KMS-11 (cell line): ENCODE measurements around the gene MSI1.

ENCODE experiments used
- H2AFZ ChIP-seq: fragments of 200-600 bp; sonication (generic); 2 replicates; pipeline ENCODE4 v1.6.1; 2016; ENCODE audit warnings: antibody characterized with exemption, mixed run types, low read depth
- H3K27ac ChIP-seq: fragments of 200-600 bp; sonication (generic); 2 replicates; pipeline ENCODE4 v1.6.1; 2016; ENCODE audit warnings: mild to moderate bottlenecking, mixed run types
- H3K27me3 ChIP-seq: fragments of 200-600 bp; sonication (generic); 2 replicates; pipeline ENCODE4 v1.6.1; 2017; ENCODE audit warnings: mild to moderate bottlenecking, low read depth, mixed run types, moderate library complexity; ENCODE audit not compliant: insufficient read depth
- H3K36me3 ChIP-seq: fragments of 200-600 bp; sonication (generic); 2 replicates; pipeline ENCODE4 v1.6.1; 2017; ENCODE audit warnings: mild to moderate bottlenecking, mixed run types; ENCODE audit not compliant: insufficient read depth
- H3K4me1 ChIP-seq: fragments of 200-600 bp; sonication (generic); 2 replicates; pipeline ENCODE4 v1.6.1; 2016; ENCODE audit warnings: mild to moderate bottlenecking, low read depth, mixed run types; ENCODE audit not compliant: poor library complexity, severe bottlenecking
- H3K4me2 ChIP-seq: fragments of 200-600 bp; sonication (generic); 2 replicates; pipeline ENCODE4 v1.7.0; 2016; ENCODE audit warnings: mild to moderate bottlenecking, mixed run types
- H3K4me3 ChIP-seq: fragments of 200-600 bp; sonication (generic); IDR thresholded peaks from 2 replicates; pipeline ENCODE4 v1.6.1; 2017; ENCODE audit warnings: low read depth, low read length, mixed read lengths; ENCODE audit not compliant: insufficient read depth
- H3K79me2 ChIP-seq: fragments of 200-600 bp; sonication (generic); 2 replicates; pipeline ENCODE4 v1.6.1; 2016; ENCODE audit warnings: low read depth, mixed run types; ENCODE audit not compliant: insufficient read depth
- H3K9ac ChIP-seq: fragments of 200-600 bp; sonication (generic); 2 replicates; pipeline ENCODE4 v1.6.1; 2016; ENCODE audit warnings: mild to moderate bottlenecking, mixed run types
- H4K20me1 ChIP-seq: fragments of 200-600 bp; sonication (generic); 2 replicates; pipeline ENCODE4 v1.6.1; 2016; ENCODE audit warnings: mild to moderate bottlenecking, mixed run types; ENCODE audit not compliant: insufficient read depth
- TF ChIP-seq, protein P1 (sequence below): fragments of 200-600 bp; sonication (generic); conservative IDR thresholded peaks from 2 replicates; pipeline ENCODE4 v1.6.1; 2017; ENCODE audit warnings: low read depth, mild to moderate bottlenecking, antibody characterized with exemption, low read length, moderate library complexity, mixed read lengths

Gene MSI1

DNA sequence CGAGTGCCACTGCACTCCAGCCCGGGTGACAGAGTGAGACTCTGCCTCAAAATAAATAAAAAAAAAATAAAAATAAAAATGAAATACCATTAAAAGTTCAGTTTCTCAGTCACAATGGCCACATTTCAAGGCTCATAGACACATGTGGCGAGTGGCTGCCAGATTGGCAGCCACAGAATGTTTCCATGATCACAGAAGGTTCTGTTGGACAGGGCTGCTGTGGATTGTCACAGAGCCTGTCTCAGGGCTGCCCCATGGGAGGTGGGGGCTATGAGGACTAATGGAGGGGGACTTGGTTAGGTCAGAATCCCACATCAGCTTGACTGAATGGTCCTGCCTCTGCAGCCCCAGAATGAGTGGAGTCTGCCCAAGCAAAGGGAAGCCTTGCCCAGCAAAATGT, 37.6 kb downstream of the MSI1 start:
- Histone ChIP-seq H3K79me2 (no peaks in the 10 kb centered on the region), H3K27me3 (no peaks in the 10 kb centered on the region), H3K4me1 (no peaks in the 10 kb centered on the region), H3K4me2 (no peak overlapping the region), H3K9ac (no peak overlapping the region), H3K4me3 (no peak overlapping the region), H4K20me1 (no peaks in the 10 kb centered on the region), H3K36me3 (no peaks in the 10 kb centered on the region), H3K27ac (no peak overlapping the region), H2AFZ (no peak overlapping the region)
- TF ChIP-seq, protein P1, sequence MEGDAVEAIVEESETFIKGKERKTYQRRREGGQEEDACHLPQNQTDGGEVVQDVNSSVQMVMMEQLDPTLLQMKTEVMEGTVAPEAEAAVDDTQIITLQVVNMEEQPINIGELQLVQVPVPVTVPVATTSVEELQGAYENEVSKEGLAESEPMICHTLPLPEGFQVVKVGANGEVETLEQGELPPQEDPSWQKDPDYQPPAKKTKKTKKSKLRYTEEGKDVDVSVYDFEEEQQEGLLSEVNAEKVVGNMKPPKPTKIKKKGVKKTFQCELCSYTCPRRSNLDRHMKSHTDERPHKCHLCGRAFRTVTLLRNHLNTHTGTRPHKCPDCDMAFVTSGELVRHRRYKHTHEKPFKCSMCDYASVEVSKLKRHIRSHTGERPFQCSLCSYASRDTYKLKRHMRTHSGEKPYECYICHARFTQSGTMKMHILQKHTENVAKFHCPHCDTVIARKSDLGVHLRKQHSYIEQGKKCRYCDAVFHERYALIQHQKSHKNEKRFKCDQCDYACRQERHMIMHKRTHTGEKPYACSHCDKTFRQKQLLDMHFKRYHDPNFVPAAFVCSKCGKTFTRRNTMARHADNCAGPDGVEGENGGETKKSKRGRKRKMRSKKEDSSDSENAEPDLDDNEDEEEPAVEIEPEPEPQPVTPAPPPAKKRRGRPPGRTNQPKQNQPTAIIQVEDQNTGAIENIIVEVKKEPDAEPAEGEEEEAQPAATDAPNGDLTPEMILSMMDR: no peak

DNA sequence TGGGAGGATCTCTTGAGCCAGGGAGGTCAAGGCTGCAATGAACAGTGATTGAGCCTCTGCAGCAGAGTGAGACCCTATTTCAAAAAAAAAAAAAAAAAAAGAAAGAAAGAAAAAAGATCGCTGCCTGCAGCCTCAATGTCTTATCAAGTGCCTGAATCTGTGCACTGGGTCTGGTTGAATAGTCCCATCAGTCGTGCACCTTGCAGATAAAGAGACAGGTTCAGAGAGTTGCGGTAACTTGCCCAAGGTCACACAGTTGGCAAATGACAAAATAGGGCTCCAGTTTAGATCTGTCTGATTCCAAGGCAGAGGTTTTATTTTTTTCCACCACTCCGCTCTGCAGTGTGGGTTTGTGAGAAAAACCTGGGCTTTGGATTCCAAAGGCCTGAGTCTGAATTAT, 40.7 kb downstream of the MSI1 start:
- Histone ChIP-seq H4K20me1 (no peaks in the 10 kb centered on the region), H3K36me3 (no peaks in the 10 kb centered on the region), H3K9ac (no peak overlapping the region), H3K27me3 (no peaks in the 10 kb centered on the region), H3K4me3 (no peak overlapping the region), H3K27ac (no peak overlapping the region), H3K4me1 (no peaks in the 10 kb centered on the region), H2AFZ (no peak overlapping the region), H3K4me2 (no peak overlapping the region), H3K79me2 (no peaks in the 10 kb centered on the region)
- TF ChIP-seq, protein P1: no peak

DNA sequence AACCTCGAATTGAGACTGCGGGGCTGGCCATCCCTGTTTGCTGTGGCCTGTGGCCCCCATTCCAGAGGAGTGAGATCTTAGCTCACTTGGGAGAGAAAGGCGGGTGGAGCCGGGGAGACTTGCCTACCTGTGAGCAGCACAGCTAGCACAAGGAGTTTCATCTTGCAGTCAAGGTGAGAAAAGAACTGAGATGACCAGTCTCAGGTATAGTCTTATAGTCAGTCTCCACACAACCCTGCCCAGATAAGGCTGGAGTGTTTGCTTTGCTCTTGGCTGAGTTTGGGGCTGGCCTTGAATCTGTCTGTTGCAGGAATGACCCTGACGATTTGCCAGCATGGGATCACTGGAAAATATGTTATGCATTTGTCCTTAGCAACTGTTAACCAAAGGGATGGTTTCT, 41.4 kb downstream of the MSI1 start, which contains the start of gene PLA2G1B:
Gene PLA2G1B, minus strand, starts transcription at position 187 of the 400 bp plus-strand sequence. Its CDS starts 26 bp downstream, at position 161.
- H3K4me1 ChIP-seq: no peaks in the 10 kb centered on the region
- no peak within 1 kb of the TSS for H3K4me2 ChIP-seq
- no peaks in the 10 kb centered on the region for H3K79me2 ChIP-seq
- H3K27me3 ChIP-seq: no peaks in the 10 kb centered on the region
- no peak within 1 kb of the TSS for H3K9ac ChIP-seq
- no peak within 1 kb of the TSS for H2AFZ ChIP-seq
- H3K4me3 ChIP-seq: no peak within 1 kb of the TSS
- no peak within 1 kb of the TSS for H3K27ac ChIP-seq
- TF ChIP-seq, protein P1: no peak
- H4K20me1 ChIP-seq: no peaks in the 10 kb centered on the region
- no peaks in the 10 kb centered on the region for H3K36me3 ChIP-seq

DNA sequence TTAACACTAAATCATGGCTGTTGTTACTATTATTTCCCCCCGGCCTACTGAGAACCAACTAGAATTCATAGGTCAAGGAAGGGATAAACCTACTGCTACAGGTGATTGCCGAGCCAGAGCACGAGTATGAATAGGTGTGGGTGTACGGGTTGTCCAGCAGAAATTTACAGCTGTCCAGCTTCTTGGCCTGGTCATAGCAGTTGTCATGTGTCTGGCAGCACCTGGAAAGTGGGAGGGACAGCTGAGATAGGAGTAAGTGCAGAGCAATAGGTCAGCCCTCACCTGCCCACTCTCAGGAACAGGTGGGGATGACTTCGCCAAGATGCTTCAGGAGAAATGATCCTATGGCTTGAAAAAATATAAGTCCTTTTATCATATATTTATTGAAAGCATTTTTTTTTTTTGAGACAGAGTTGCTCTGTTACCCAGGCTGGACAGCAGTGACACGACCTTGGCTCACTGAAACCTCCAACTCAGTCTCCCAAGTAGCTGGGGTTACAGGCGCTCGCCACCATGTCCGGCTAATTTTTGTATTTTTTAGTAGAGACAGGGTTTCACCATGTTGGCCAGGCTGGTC, 44.0 kb downstream of the MSI1 start:
- Histone ChIP-seq H3K4me3 (no peak overlapping the region), H3K36me3 (no peaks in the 10 kb centered on the region), H2AFZ (peak overlapping the region; percentile 95), H3K4me1 (no peaks in the 10 kb centered on the region), H3K27me3 (no peaks in the 10 kb centered on the region), H4K20me1 (no peaks in the 10 kb centered on the region), H3K27ac (no peak overlapping the region), H3K79me2 (no peaks in the 10 kb centered on the region), H3K4me2 (no peak overlapping the region), H3K9ac (no peak overlapping the region)
- TF ChIP-seq, protein P1: no peak
